C4-2B (cell line): ENCODE data around the gene ADGRD1.

ENCODE experiments used
- CTCF ChIP-seq: fragments of 450-650 bp; conservative IDR thresholded peaks from 2 replicates; pipeline ENCODE4 v1.5.1; 2017; ENCODE audit warnings: mild to moderate bottlenecking
- ZFX ChIP-seq: fragments of 450-650 bp; IDR thresholded peaks from 2 replicates; pipeline ENCODE4 v1.6.1; 2017

- TF ChIP-seq CTCF (no peak), ZFX (no peak)
Observed at GRCh38 chr12:131001493-131001892, 47.8 kb downstream of the ADGRD1 start.
